Right atrium auricular region (tissue), 2 donors: ENCODE measurements around the gene SHISAL1. TPM values are rescaled to one million over a fixed set of nuclear protein-coding genes. Genes with fewer than 3 reads are reported as not detected.

Experiments
- DNase-seq: peaks from one replicate; pipeline ENCODE4 v3.0.0-alpha.2; 2019; ENCODE audit warnings: low spot score
- H3K27ac ChIP-seq, 2 donors: fragments of 200-600 bp; sonication (generic); 1 replicate in 1 of 2; 2 replicates in 1 of 2; pipeline ENCODE4 v1.5.1; 2016 to 2019
- H3K27me3 ChIP-seq, 2 donors: fragments of 200-600 bp; sonication (generic); one replicate each; pipeline versions ENCODE4 v1.5.1 to v1.6.0; 2017 to 2019
- H3K36me3 ChIP-seq: fragments of 200-600 bp; sonication (generic); one replicate; pipeline ENCODE4 v1.5.1; 2016
- H3K4me1 ChIP-seq, 2 donors: fragments of 200-600 bp; sonication (generic); one replicate each; pipeline versions ENCODE4 v1.5.1 to v1.6.0; 2017 to 2019
- H3K4me3 ChIP-seq, 2 donors: fragments of 200-600 bp; sonication (generic); 1 replicate in 1 of 2; 2 replicates in 1 of 2; pipeline ENCODE4 v1.5.1; 2017 to 2019; ENCODE audit warnings: mild to moderate bottlenecking in 1 of 2, moderate library complexity in 1 of 2
- H3K9me3 ChIP-seq, 2 donors: fragments of 200-600 bp; sonication (generic); one replicate each; pipeline ENCODE4 v1.5.1; 2019
- total RNA-seq, 2 donors: library from RNA; depleted of rRNA; stranded (reverse); fragments of >200 nt; gene quantifications; one replicate each; pipeline ENCODE4 v1.1.0, GENCODE V29; 2016
- TF ChIP-seq, protein P1 (sequence below), 2 donors: fragments of 200-600 bp; sonication (generic); IDR thresholded peaks; one replicate each; pipeline ENCODE4 v1.5.1; 2019; ENCODE audit warnings: antibody characterized with exemption in 2 of 2

The SHISAL1 gene
- total RNA-seq = 1 to 10 TPM in 1 of 2 donors, under 1 TPM in 1; 0.26 to 2.0 TPM

DNA sequence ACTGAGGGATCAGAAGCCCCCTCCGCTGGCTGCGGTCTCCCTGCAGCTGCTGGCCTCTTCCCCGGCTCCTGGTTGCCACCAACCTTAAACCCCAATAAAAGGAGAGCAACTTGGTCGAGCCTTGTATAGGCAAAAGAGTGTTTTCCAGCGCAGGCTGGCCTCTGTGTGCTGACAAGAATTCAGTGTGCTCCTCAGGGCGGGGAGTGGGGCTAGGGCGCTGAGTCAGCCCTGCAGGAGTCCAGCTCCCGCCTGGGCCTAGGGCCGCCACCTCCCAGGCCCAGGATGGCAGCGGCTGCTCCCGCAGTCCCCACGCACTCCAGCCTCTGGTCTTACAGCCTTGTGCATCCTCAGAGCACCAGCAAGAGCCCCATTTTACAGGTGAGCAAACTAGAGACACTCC is at the start of gene SHISAL1:
SHISAL1 (minus strand) TSS at position 186 of the 400 bp plus-strand sequence. CDS start 12,006 bp downstream, outside the sequence.
- H3K9me3 ChIP-seq = no peaks in the 10 kb centered on the region
- H3K4me1 ChIP-seq = peaks cover 0 to 3% of the 10 kb centered on the region in 2 donors
- no peak within 1 kb of the TSS for H3K27ac ChIP-seq
- H3K4me3 ChIP-seq = no peak within 1 kb of the TSS
- no peaks in the 10 kb centered on the region for H3K36me3 ChIP-seq
- DNase-seq = no peak
- H3K27me3 ChIP-seq = no peaks in the 10 kb centered on the region
- TF ChIP-seq, protein P1, sequence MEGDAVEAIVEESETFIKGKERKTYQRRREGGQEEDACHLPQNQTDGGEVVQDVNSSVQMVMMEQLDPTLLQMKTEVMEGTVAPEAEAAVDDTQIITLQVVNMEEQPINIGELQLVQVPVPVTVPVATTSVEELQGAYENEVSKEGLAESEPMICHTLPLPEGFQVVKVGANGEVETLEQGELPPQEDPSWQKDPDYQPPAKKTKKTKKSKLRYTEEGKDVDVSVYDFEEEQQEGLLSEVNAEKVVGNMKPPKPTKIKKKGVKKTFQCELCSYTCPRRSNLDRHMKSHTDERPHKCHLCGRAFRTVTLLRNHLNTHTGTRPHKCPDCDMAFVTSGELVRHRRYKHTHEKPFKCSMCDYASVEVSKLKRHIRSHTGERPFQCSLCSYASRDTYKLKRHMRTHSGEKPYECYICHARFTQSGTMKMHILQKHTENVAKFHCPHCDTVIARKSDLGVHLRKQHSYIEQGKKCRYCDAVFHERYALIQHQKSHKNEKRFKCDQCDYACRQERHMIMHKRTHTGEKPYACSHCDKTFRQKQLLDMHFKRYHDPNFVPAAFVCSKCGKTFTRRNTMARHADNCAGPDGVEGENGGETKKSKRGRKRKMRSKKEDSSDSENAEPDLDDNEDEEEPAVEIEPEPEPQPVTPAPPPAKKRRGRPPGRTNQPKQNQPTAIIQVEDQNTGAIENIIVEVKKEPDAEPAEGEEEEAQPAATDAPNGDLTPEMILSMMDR (IDR thresholded peaks at IDR 0.05) = no peak

- Histone ChIP-seq H3K4me3 (no peak overlapping the region), H3K36me3 (no peaks in the 10 kb centered on the region), H3K27me3 (no peaks in the 10 kb centered on the region), H3K27ac (peak overlapping the region; percentile 22 to 69), H3K9me3 (no peaks in the 10 kb centered on the region), H3K4me1 (peaks cover 0 to 58% of the 10 kb centered on the region in 2 donors)
- TF ChIP-seq, protein P1 (IDR thresholded peaks at IDR 0.05) = no peak
- DNase-seq = no peak
These were observed 48.8 kb upstream of the SHISAL1 start for GRCh38 chr22:44361391-44362126.

GRCh38 chr22:44360668-44361381 is 48.1 kb upstream of the SHISAL1 start:
- peak; percentile 73 for DNase-seq
- Histone ChIP-seq H3K9me3 (no peaks in the 10 kb centered on the region), H3K27ac (peak overlapping the region; percentile 22 to 69), H3K4me3 (no peak overlapping the region), H3K36me3 (no peaks in the 10 kb centered on the region), H3K27me3 (no peaks in the 10 kb centered on the region), H3K4me1 (peaks cover 0 to 55% of the 10 kb centered on the region in 2 donors)
- TF ChIP-seq, protein P1 (IDR thresholded peaks at IDR 0.05) = peak in 1 of 2 donors; percentile 20

- Histone ChIP-seq H3K27me3 (no peaks in the 10 kb centered on the region), H3K4me3 (no peak overlapping the region), H3K36me3 (no peaks in the 10 kb centered on the region), H3K4me1 (peaks cover 0 to 55% of the 10 kb centered on the region in 2 donors), H3K27ac (peak overlapping the region; percentile 22 to 69), H3K9me3 (no peaks in the 10 kb centered on the region)
- DNase-seq = no peak
- TF ChIP-seq, protein P1 (IDR thresholded peaks at IDR 0.05) = no peak
These were observed 47.5 kb upstream of the SHISAL1 start for GRCh38 chr22:44360306-44360667.

DNA sequence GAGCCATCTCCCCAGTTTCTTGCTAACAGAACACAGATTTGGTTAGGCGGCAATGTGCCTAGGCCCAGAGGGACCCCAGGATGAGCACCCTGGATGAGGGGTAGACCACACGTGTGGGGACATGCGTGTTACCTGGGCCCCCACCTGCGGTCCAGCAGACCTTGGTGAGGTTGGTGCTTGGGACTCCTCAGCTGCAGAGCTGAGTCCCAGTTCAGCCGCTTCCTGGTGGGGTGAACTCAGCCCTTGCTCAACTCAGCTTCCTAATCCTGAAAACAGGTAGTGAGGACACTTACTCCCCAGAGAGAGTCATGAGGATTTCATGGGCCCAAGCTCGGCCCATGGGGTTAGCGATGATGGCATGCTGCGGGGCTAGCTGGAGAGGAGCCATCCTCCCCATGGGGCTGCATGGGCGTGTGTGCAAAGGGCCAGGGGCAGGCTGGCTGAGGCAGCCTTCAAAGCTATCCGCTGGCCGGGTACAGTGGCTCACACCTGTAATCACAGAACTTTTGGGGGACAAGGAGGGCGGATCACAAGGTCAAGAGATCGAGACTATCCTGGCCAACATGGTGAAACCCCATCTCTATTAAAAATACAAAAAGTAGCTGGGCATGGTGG is 46.9 kb upstream of the SHISAL1 start:
- Histone ChIP-seq H3K4me1 (peaks cover 0 to 51% of the 10 kb centered on the region in 2 donors), H3K4me3 (no peak overlapping the region), H3K36me3 (no peaks in the 10 kb centered on the region), H3K27ac (peak overlapping the region in 1 of 2 donors; percentile 69), H3K27me3 (no peaks in the 10 kb centered on the region), H3K9me3 (no peaks in the 10 kb centered on the region)
- no peak for DNase-seq
- TF ChIP-seq, protein P1 (IDR thresholded peaks at IDR 0.05) = no peak
